ENCODE data around the gene SP140L.
"Not testable (repeated sequence)": the region's sequence is repeated elsewhere in the genome, so short reads cannot be mapped to it uniquely, and the experiment has no call there.

Gene SP140L

GRCh38 chr2:230439121-230439520 lies 112.1 kb downstream of the SP140L start:
- not testable (repeated sequence) for H3K4me3 ChIP-seq (ENCODE audit: low read length); H3K27me3 ChIP-seq (ENCODE audit: control insufficient read depth, insufficient read depth, low read length); H3K4me1 ChIP-seq (ENCODE audit: control insufficient read depth, insufficient read depth, low read length); H3K36me3 ChIP-seq (ENCODE audit: control insufficient read depth, insufficient read depth, low read length); H3K9me3 ChIP-seq (ENCODE audit: control insufficient read depth, low read length); H3K9ac ChIP-seq (ENCODE audit: low read length)

GRCh38 chr2:230439590-230439989 lies 112.6 kb downstream of the SP140L start:
- Histone ChIP-seq H3K9ac (ENCODE audit: low read length) (no peak overlapping the region), H3K9me3 (ENCODE audit: control insufficient read depth, low read length) (no peaks in the 10 kb centered on the region), H3K36me3 (ENCODE audit: control insufficient read depth, insufficient read depth, low read length) (no peaks in the 10 kb centered on the region), H3K4me3 (ENCODE audit: low read length) (no peak overlapping the region), H3K4me1 (ENCODE audit: control insufficient read depth, insufficient read depth, low read length) (no peaks in the 10 kb centered on the region), H3K27me3 (ENCODE audit: control insufficient read depth, insufficient read depth, low read length) (no peaks in the 10 kb centered on the region)

- H3K36me3 ChIP-seq (ENCODE audit: control insufficient read depth, insufficient read depth, low read length), result no peaks in the 10 kb centered on the region
- no peaks in the 10 kb centered on the region for H3K4me1 ChIP-seq (ENCODE audit: control insufficient read depth, insufficient read depth, low read length)
- H3K9ac ChIP-seq (ENCODE audit: low read length), result no peak overlapping the region
- H3K27me3 ChIP-seq (ENCODE audit: control insufficient read depth, insufficient read depth, low read length), result no peaks in the 10 kb centered on the region
- H3K9me3 ChIP-seq (ENCODE audit: control insufficient read depth, low read length), result no peaks in the 10 kb centered on the region
- no peak overlapping the region for H3K4me3 ChIP-seq (ENCODE audit: low read length)
Observed at GRCh38 chr2:230441227-230441897, 114.4 kb downstream of the SP140L start.

- Histone ChIP-seq H3K9ac (ENCODE audit: low read length) (no peak overlapping the region), H3K4me3 (ENCODE audit: low read length) (no peak overlapping the region), H3K4me1 (ENCODE audit: control insufficient read depth, insufficient read depth, low read length) (no peaks in the 10 kb centered on the region), H3K9me3 (ENCODE audit: control insufficient read depth, low read length) (no peaks in the 10 kb centered on the region), H3K27me3 (ENCODE audit: control insufficient read depth, insufficient read depth, low read length) (no peaks in the 10 kb centered on the region), H3K36me3 (ENCODE audit: control insufficient read depth, insufficient read depth, low read length) (no peaks in the 10 kb centered on the region)
Observed at GRCh38 chr2:230443541-230443940, 116.5 kb downstream of the SP140L start.

- Histone ChIP-seq H3K9ac (ENCODE audit: low read length) (no peak overlapping the region), H3K4me1 (ENCODE audit: control insufficient read depth, insufficient read depth, low read length) (no peaks in the 10 kb centered on the region), H3K9me3 (ENCODE audit: control insufficient read depth, low read length) (no peaks in the 10 kb centered on the region), H3K36me3 (ENCODE audit: control insufficient read depth, insufficient read depth, low read length) (no peaks in the 10 kb centered on the region), H3K27me3 (ENCODE audit: control insufficient read depth, insufficient read depth, low read length) (no peaks in the 10 kb centered on the region), H3K4me3 (ENCODE audit: low read length) (no peak overlapping the region)
Observed at GRCh38 chr2:230444832-230445231, 117.8 kb downstream of the SP140L start.

GRCh38 chr2:230447036-230447435 lies 120.0 kb downstream of the SP140L start:
- H3K36me3 ChIP-seq (ENCODE audit: control insufficient read depth, insufficient read depth, low read length), result no peaks in the 10 kb centered on the region
- no peaks in the 10 kb centered on the region for H3K9me3 ChIP-seq (ENCODE audit: control insufficient read depth, low read length)
- no peaks in the 10 kb centered on the region for H3K4me1 ChIP-seq (ENCODE audit: control insufficient read depth, insufficient read depth, low read length)
- no peak overlapping the region for H3K4me3 ChIP-seq (ENCODE audit: low read length)
- H3K27me3 ChIP-seq (ENCODE audit: control insufficient read depth, insufficient read depth, low read length), result no peaks in the 10 kb centered on the region
- no peak overlapping the region for H3K9ac ChIP-seq (ENCODE audit: low read length)

GRCh38 chr2:230447455-230448451 lies 120.8 kb downstream of the SP140L start:
- H3K36me3 ChIP-seq (ENCODE audit: control insufficient read depth, insufficient read depth, low read length), result no peaks in the 10 kb centered on the region

GRCh38 chr2:230449901-230450467 lies 123.0 kb downstream of the SP140L start:
- H3K4me3 ChIP-seq (ENCODE audit: low read length), result no peak overlapping the region
- H3K9me3 ChIP-seq (ENCODE audit: control insufficient read depth, low read length), result no peaks in the 10 kb centered on the region
- H3K36me3 ChIP-seq (ENCODE audit: control insufficient read depth, insufficient read depth, low read length), result no peaks in the 10 kb centered on the region
- no peak overlapping the region for H3K9ac ChIP-seq (ENCODE audit: low read length)
- no peaks in the 10 kb centered on the region for H3K4me1 ChIP-seq (ENCODE audit: control insufficient read depth, insufficient read depth, low read length)
- no peaks in the 10 kb centered on the region for H3K27me3 ChIP-seq (ENCODE audit: control insufficient read depth, insufficient read depth, low read length)

More at GRCh38 chr2:230447455-230448451, 120.8 kb downstream of the SP140L start:
- no peak overlapping the region for H3K4me3 ChIP-seq (ENCODE audit: low read length)
- no peaks in the 10 kb centered on the region for H3K4me1 ChIP-seq (ENCODE audit: control insufficient read depth, insufficient read depth, low read length)
- H3K9ac ChIP-seq (ENCODE audit: low read length), result no peak overlapping the region
- no peaks in the 10 kb centered on the region for H3K9me3 ChIP-seq (ENCODE audit: control insufficient read depth, low read length)
- no peaks in the 10 kb centered on the region for H3K27me3 ChIP-seq (ENCODE audit: control insufficient read depth, insufficient read depth, low read length)

- no peak overlapping the region for H3K4me3 ChIP-seq (ENCODE audit: low read length)
- no peak overlapping the region for H3K9ac ChIP-seq (ENCODE audit: low read length)
- no peaks in the 10 kb centered on the region for H3K4me1 ChIP-seq (ENCODE audit: control insufficient read depth, insufficient read depth, low read length)
- H3K9me3 ChIP-seq (ENCODE audit: control insufficient read depth, low read length), result no peaks in the 10 kb centered on the region
- no peaks in the 10 kb centered on the region for H3K27me3 ChIP-seq (ENCODE audit: control insufficient read depth, insufficient read depth, low read length)
- no peaks in the 10 kb centered on the region for H3K36me3 ChIP-seq (ENCODE audit: control insufficient read depth, insufficient read depth, low read length)
Observed at GRCh38 chr2:230453006-230453405, 126.0 kb downstream of the SP140L start.

Measured in mucosa of stomach (tissue), 1 donor.